IMR-90 (cell line): ENCODE data around the gene TMEM237. TPM values are rescaled to one million over a fixed set of nuclear protein-coding genes. Genes with fewer than 3 reads are reported as not detected.

ENCODE experiments used
- ATAC-seq: fragments of 200-7000 bp; cut with Tn5 transposase; 2 replicates; pipeline ENCODE4 v1.9.1; 2020; ENCODE audit warnings: low read depth, mild to moderate bottlenecking, moderate library complexity
- BruUV-seq: library from RNA; stranded (reverse); fragments of 400-500 nt; replicated peaks from 2 replicates; lab custom pipeline; 2021; lab: Mats Ljungman, UMichigan
- CTCF ChIA-PET: fragments of 300-600 bp; formaldehyde crosslinking; extraction: SDS; loops from one replicate; lab custom pipeline; 2021; ENCODE audit warnings: antibody characterized with exemption; lab: Yijun Ruan, JAX
- POLR2A ChIA-PET: fragments of 300-600 bp; sonication (Branson Sonifier 250); formaldehyde crosslinking; loops from one replicate; lab custom pipeline; 2022; ENCODE audit warnings: antibody characterized with exemption; ENCODE audit not compliant: unreplicated experiment; lab: Charles Lee
- DNase-seq: peaks from one replicate; pipeline ENCODE4 v3.0.0; 2013
- H2AFZ ChIP-seq: replicated peaks from 2 replicates; pipeline ENCODE3; 2013; ENCODE audit warnings: low read length, mild to moderate bottlenecking; ENCODE audit not compliant: poor library complexity
- H2AK5ac ChIP-seq: 2 replicates; pipeline ENCODE4 v1.6.1; 2013; ENCODE audit warnings: low read depth, low read length, inconsistent platforms
- H2AK9ac ChIP-seq: replicated peaks from 2 replicates; pipeline ENCODE3; 2013; ENCODE audit warnings: mild to moderate bottlenecking, low read depth, low read length, moderate library complexity; ENCODE audit not compliant: poor library complexity
- H2BK120ac ChIP-seq: 2 replicates; pipeline ENCODE4 v1.6.1; 2013; ENCODE audit warnings: low read depth, low read length, inconsistent platforms
- H2BK15ac ChIP-seq: 3 replicates; pipeline ENCODE4 v1.6.1; 2013; ENCODE audit warnings: low read depth, low read length, inconsistent platforms
- H2BK20ac ChIP-seq: 2 replicates; pipeline ENCODE4 v1.6.1; 2013; ENCODE audit warnings: low read depth, mild to moderate bottlenecking, inconsistent platforms, low read length, moderate library complexity
- H2BK5ac ChIP-seq: 2 replicates; pipeline ENCODE4 v1.6.1; 2013; ENCODE audit warnings: mild to moderate bottlenecking, low read depth, low read length, inconsistent platforms; ENCODE audit not compliant: poor library complexity, severe bottlenecking
- H3K14ac ChIP-seq: replicated peaks from 2 replicates; pipeline ENCODE4 v1.6.1; 2013; ENCODE audit warnings: low read depth, low read length, inconsistent platforms
- H3K18ac ChIP-seq: 2 replicates; pipeline ENCODE4 v1.6.1; 2013; ENCODE audit warnings: low read depth, low read length, control low read depth
- H3K23ac ChIP-seq: 2 replicates; pipeline ENCODE4 v1.6.1; 2013; ENCODE audit warnings: low read depth, low read length, inconsistent platforms
- H3K27ac ChIP-seq: 2 replicates; pipeline ENCODE4 v1.5.1; 2013; ENCODE audit warnings: mild to moderate bottlenecking, control low read depth, low read length; ENCODE audit not compliant: insufficient read depth
- H3K27me3 ChIP-seq: 2 replicates; pipeline ENCODE4 v1.6.1; 2013; ENCODE audit warnings: low read length; ENCODE audit not compliant: control insufficient read depth, insufficient read depth
- H3K36me3 ChIP-seq: 2 replicates; pipeline ENCODE4 v1.6.1; 2013; ENCODE audit warnings: low read length, mixed read lengths; ENCODE audit not compliant: control insufficient read depth, insufficient read depth
- H3K4ac ChIP-seq: 2 replicates; pipeline ENCODE4 v1.6.1; 2013; ENCODE audit warnings: low read depth, low read length, inconsistent platforms
- H3K4me1 ChIP-seq: 2 replicates; pipeline ENCODE4 v1.6.1; 2013; ENCODE audit warnings: low read length, mixed read lengths; ENCODE audit not compliant: control insufficient read depth, insufficient read depth
- H3K4me2 ChIP-seq: 2 replicates; pipeline ENCODE4 v1.6.1; 2013; ENCODE audit warnings: low read depth, mild to moderate bottlenecking, control low read depth, low read length, moderate library complexity
- H3K4me3 ChIP-seq: 2 replicates; pipeline ENCODE4 v1.5.1; 2013; ENCODE audit warnings: low read depth, mild to moderate bottlenecking, control low read depth, low read length, moderate library complexity; ENCODE audit not compliant: insufficient read depth
- H3K56ac ChIP-seq: 2 replicates; pipeline ENCODE4 v1.6.1; 2013; ENCODE audit warnings: low read length, inconsistent platforms; ENCODE audit not compliant: insufficient read depth; ENCODE audit errors: extremely low read depth
- H3K79me1 ChIP-seq, 2 experiments: 2 replicates each; pipeline ENCODE4 v1.6.1; 2013; ENCODE audit warnings: low read length in 2 of 2, inconsistent platforms in 1 of 2, low read depth in 1 of 2
- H3K9ac ChIP-seq: 2 replicates; pipeline ENCODE4 v1.6.1; 2013; ENCODE audit warnings: low read depth, low read length, control low read depth
- H3K9me1 ChIP-seq: 2 replicates; pipeline ENCODE4 v1.6.1; 2013; ENCODE audit warnings: low read length, inconsistent platforms; ENCODE audit not compliant: insufficient read depth
- H3K9me3 ChIP-seq: 2 replicates; pipeline ENCODE4 v1.6.1; 2013; ENCODE audit warnings: low read length; ENCODE audit not compliant: control insufficient read depth, insufficient read depth
- H4K20me1 ChIP-seq: 2 replicates; pipeline ENCODE4 v1.6.1; 2013; ENCODE audit warnings: low read length, inconsistent platforms; ENCODE audit not compliant: insufficient read depth
- H4K5ac ChIP-seq: 2 replicates; pipeline ENCODE4 v1.6.1; 2013; ENCODE audit warnings: mild to moderate bottlenecking, low read depth, low read length, control low read depth
- H4K8ac ChIP-seq, 2 experiments: 2 replicates each; pipeline ENCODE4 v1.6.1; 2013; ENCODE audit warnings: low read depth in 2 of 2, low read length in 2 of 2, control low read depth in 1 of 2, inconsistent platforms in 1 of 2
- H4K91ac ChIP-seq: 2 replicates; pipeline ENCODE4 v1.6.1; 2013; ENCODE audit warnings: low read depth, low read length, inconsistent platforms; ENCODE audit not compliant: insufficient read depth
- CEBPB ChIP-seq: IDR thresholded peaks from 2 replicates; pipeline ENCODE4 v1.6.1; 2012; ENCODE audit warnings: low read depth, low read length, improper control_type of control experiment
- ELK1 ChIP-seq: fragments of 150-350 bp; IDR thresholded peaks from 2 replicates; pipeline ENCODE4 v1.6.1; 2016; ENCODE audit warnings: low read depth, mild to moderate bottlenecking, low read length, moderate library complexity, borderline replicate concordance
- FOS ChIP-seq: fragments of 150-350 bp; IDR thresholded peaks from 2 replicates; pipeline ENCODE4 v1.6.1; 2016; ENCODE audit warnings: low read depth, low read length
- MXI1 ChIP-seq: IDR thresholded peaks from 2 replicates; pipeline ENCODE4 v1.6.1; 2012; ENCODE audit warnings: low read depth, mild to moderate bottlenecking, low read length, moderate library complexity, borderline replicate concordance
- SMC3 ChIP-seq: fragments of 150-350 bp; IDR thresholded peaks from 2 replicates; pipeline ENCODE4 v1.6.1; 2016; ENCODE audit warnings: low read depth, mild to moderate bottlenecking, antibody characterized with exemption, low read length, moderate library complexity
- WGBS, 2 experiments: methylation state at CpG; one replicate each; pipeline versions ENCODE4 v1.1.5 to v1.1.7; 2013; ENCODE audit warnings: missing lambda C conversion rate in 2 of 2; ENCODE audit not compliant: insufficient read length in 1 of 2; ENCODE audit errors: extremely low coverage in 2 of 2; 5-methylcytosine and 5-hydroxymethylcytosine counted together
- dilution Hi-C: fragments of 300-500 bp; cut with HindIII; formaldehyde crosslinking; loops from one replicate; pipeline ENCODE4 v1.14.3; 2018; ENCODE audit warnings: low sequenced_read_pairs; ENCODE audit not compliant: unreplicated experiment
- in situ Hi-C: fragments of 300-500 bp; cut with MboI; formaldehyde crosslinking; loops from 3 replicates; pipeline ENCODE4 v1.14.3; 2019; ENCODE audit warnings: low sequenced_read_pairs, inconsistent platforms, mixed read lengths
- intact Hi-C: fragments of 100-400 bp; cut with micrococcal nuclease; formaldehyde crosslinking; loops from 2 replicates; pipeline ENCODE4 v1.10.0; 2022
- polyA plus RNA-seq, 3 experiments: library from polyadenylated mRNA; depleted of rRNA; stranded (reverse); fragments of >200 nt; gene quantifications; 2 replicates each; pipeline ENCODE4 v1.2.3, GENCODE V29; 2012; ENCODE audit warnings: low replicate concordance in 1 of 3
- total RNA-seq: library from RNA; depleted of rRNA; stranded (reverse); fragments of >200 nt; gene quantifications from 2 replicates; pipeline ENCODE4 v1.2.3, GENCODE V29; 2012

TMEM237 gene
- total and polyA plus RNA-seq, 2 of the 4 experiments (the other 2 are of a cell fraction): 29.4 to 58.8 TPM

DNA sequence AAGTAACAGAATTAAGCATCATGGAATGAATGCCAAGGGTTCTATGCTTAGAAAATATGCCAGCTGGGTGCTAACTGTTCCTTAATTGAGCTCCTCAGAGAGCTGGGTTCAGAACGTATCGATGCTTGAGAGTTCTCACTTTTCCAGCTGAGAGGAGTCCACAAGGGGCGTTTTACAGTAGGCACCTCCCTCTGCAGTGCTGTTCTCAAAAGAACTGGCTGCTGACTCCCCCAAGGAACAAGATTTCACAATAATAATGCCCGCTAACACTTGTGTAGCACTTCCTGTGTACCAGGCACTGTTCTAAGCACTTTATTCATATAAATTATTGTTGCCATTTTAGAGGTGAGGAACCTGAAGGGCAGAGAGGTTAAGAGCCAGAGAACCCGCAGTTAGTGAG, 18.1 kb upstream of the TMEM237 start:
- H3K36me3 ChIP-seq: no peaks in the 10 kb centered on the region
- H3K56ac ChIP-seq: no peak overlapping the region
- no peak overlapping the region; the same call in 1 of the 2 replicates for H4K91ac ChIP-seq
- TF ChIP-seq ELK1 (no peak), FOS (no peak), SMC3 (no peak), CEBPB (peak; percentile 40; the same call in 1 of the 2 replicates), MXI1 (no peak)
- no peaks in the 10 kb centered on the region for H4K20me1 ChIP-seq
- CTCF ChIA-PET: no interaction called here
- no peak overlapping the region for H2BK5ac ChIP-seq
- peak overlapping the region; percentile 86 for H2AK9ac ChIP-seq
- peak overlapping the region; percentile 61; the same call in 1 of the 2 replicates for H4K5ac ChIP-seq
- no peak overlapping the region; the same call in 1 of the 2 replicates for H3K4ac ChIP-seq
- H3K9me1 ChIP-seq: peaks cover 7% of the 10 kb centered on the region
- H3K23ac ChIP-seq: peak overlapping the region; percentile 53; the same call in 1 of the 2 replicates
- H2AFZ ChIP-seq: no peak overlapping the region
- H3K27me3 ChIP-seq: no peaks in the 10 kb centered on the region
- in situ Hi-C loops: no loop called here
- no TSS peak for BruUV-seq
- H3K4me2 ChIP-seq: no peak overlapping the region
- ATAC-seq: no peak
- no peak overlapping the region for H2BK120ac ChIP-seq
- H3K79me1 ChIP-seq: no peaks in the 10 kb centered on the region
- no peaks in the 10 kb centered on the region for H3K9me3 ChIP-seq
- H4K8ac ChIP-seq: peak overlapping the region in 1 of 2 experiments; percentile 52; a peak in 1 of 4 replicates
- intact Hi-C loops: no loop called here
- POLR2A ChIA-PET: no interaction called here
- H3K14ac ChIP-seq: peak overlapping the region; percentile 63; the same call in 1 of the 2 replicates
- dilution Hi-C loops: no loop called here
- no peak overlapping the region for H2BK20ac ChIP-seq
- DNase-seq: no peak
- peak overlapping the region; percentile 51; the same call in 1 of the 2 replicates for H3K18ac ChIP-seq
- no peak overlapping the region for H3K27ac ChIP-seq
- H2BK15ac ChIP-seq: no peak overlapping the region
- H3K4me1 ChIP-seq: 0 out of 2 replicates have a peak, but pooled peaks cover 2% of the 10 kb centered on the region
- 90% methylated on average over 2 of the region's 5 CpGs; no CpG with 5 or more reads in 1 of the 2 experiments for WGBS, 2 experiments
- no peak overlapping the region for H3K4me3 ChIP-seq
- no peak overlapping the region for H3K9ac ChIP-seq
- no peak overlapping the region for H2AK5ac ChIP-seq
